ENCODE results near the gene LIMA1.

- TF ChIP-seq ZC3H4 (CRISPR knock-in tag; IDR thresholded peaks at IDR 0.05; ENCODE audit: borderline replicate concordance) (no peak), HMBOX1 (IDR thresholded peaks at IDR 0.05) (no peak), SP2 (IDR thresholded peaks at IDR 0.05; ENCODE audit: extremely low read depth, low read depth, low read length, poor library complexity, severe bottlenecking) (no peak), SMAD1 (IDR thresholded peaks at IDR 0.05; ENCODE audit: low read depth, low read length, partially characterized antibody) (no peak)
Measured at GRCh38 chr12:50185301-50185895, 97.9 kb downstream of the LIMA1 start.
